WERI-Rb-1 (cell line): ENCODE data around the gene DCTN3.

ENCODE experiments used
- DNase-seq: peaks from one replicate; pipeline ENCODE4 v3.0.0-alpha.2; 2020
- H3K27ac ChIP-seq: fragments of 250-450 bp; sonication (Bioruptor Pico); 2 replicates; pipeline ENCODE4 v1.5.1; 2020; ENCODE audit warnings: mild to moderate bottlenecking, moderate library complexity
- H3K27me3 ChIP-seq: fragments of 250-450 bp; sonication (Bioruptor Pico); 2 replicates; pipeline ENCODE4 v1.5.1; 2021; ENCODE audit warnings: mild to moderate bottlenecking, low read depth, moderate library complexity; ENCODE audit not compliant: insufficient read depth, severe bottlenecking
- H3K36me3 ChIP-seq: fragments of 250-450 bp; sonication (Bioruptor Pico); 2 replicates; pipeline ENCODE4 v1.5.1; 2020; ENCODE audit warnings: mild to moderate bottlenecking, moderate library complexity
- H3K4me3 ChIP-seq: 2 replicates; pipeline ENCODE4 v1.5.1; 2011; ENCODE audit warnings: low read depth, mild to moderate bottlenecking, control low read depth, low read length
- H3K9me3 ChIP-seq: fragments of 250-450 bp; sonication (Bioruptor Pico); 2 replicates; pipeline ENCODE4 v1.5.1; 2021; ENCODE audit warnings: mild to moderate bottlenecking, moderate library complexity; ENCODE audit not compliant: severe bottlenecking
- TF ChIP-seq, protein P1 (sequence below): IDR thresholded peaks from 2 replicates; pipeline ENCODE4 v1.5.1; 2011; ENCODE audit warnings: low read depth, mild to moderate bottlenecking, control low read depth, inconsistent platforms, low read length

Gene DCTN3

DNA sequence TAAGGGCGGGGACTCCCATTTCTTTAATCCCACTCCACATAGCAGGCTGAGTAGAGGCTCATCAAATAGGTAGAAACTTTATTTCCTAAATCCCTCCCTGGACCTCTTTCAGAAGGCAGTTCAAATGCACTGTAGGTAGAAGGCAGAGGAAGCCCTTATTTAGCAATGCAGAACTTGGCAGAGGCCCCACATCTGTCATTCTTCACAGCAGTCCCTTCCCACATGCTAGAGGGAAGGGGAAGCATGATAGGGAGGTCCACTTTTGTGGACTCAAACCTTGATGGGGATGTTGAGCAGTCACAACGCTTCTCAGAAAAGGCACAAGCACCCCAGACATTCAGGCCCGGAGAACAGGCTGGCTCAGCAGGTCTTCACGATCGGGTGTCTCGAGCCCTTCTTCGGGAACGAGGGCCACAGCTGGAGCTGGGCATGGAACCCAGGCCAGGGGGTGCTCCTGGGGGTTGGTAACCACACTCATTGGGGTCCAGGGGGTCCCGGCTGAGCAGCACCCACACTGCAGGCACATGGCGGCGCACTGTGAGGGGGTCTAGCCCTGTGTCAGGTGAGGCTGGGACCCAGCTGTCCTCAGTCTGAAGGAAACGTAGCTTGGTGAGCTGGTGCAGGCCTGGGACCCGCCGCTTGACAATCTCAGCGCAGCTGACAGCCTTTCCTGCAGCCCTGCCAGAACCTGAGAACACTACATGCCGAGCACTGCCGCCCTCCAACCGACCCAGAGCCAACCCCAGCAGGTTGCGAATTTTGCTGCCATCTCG, 9.7 kb downstream of the DCTN3 start:
- Histone ChIP-seq H3K4me3 (no peak overlapping the region), H3K27ac (no peak overlapping the region), H3K36me3 (peaks cover 4% of the 10 kb centered on the region; the same call in 1 of the 2 replicates), H3K27me3 (no peaks in the 10 kb centered on the region), H3K9me3 (no peaks in the 10 kb centered on the region)
- no peak for DNase-seq
- TF ChIP-seq, protein P1, sequence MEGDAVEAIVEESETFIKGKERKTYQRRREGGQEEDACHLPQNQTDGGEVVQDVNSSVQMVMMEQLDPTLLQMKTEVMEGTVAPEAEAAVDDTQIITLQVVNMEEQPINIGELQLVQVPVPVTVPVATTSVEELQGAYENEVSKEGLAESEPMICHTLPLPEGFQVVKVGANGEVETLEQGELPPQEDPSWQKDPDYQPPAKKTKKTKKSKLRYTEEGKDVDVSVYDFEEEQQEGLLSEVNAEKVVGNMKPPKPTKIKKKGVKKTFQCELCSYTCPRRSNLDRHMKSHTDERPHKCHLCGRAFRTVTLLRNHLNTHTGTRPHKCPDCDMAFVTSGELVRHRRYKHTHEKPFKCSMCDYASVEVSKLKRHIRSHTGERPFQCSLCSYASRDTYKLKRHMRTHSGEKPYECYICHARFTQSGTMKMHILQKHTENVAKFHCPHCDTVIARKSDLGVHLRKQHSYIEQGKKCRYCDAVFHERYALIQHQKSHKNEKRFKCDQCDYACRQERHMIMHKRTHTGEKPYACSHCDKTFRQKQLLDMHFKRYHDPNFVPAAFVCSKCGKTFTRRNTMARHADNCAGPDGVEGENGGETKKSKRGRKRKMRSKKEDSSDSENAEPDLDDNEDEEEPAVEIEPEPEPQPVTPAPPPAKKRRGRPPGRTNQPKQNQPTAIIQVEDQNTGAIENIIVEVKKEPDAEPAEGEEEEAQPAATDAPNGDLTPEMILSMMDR, result no peak

DNA sequence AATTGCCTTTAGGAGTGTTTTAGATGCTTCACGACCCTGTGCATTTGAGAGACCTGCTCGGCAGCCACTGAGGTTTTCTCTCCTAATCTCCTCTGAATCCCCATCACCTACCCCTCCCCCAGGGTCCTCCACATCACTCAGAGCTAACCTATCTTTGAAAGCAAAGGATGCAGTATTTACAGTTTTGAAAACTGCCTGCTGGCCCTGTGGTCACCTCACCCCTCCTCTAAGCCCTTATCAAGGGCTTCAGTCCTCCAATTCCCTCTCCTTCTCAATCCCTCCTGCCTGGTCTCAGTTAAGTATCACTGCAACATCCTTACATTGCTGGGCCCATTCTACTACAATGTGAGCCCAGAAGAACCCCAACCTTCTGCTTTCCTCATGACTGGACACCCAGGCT, 13.0 kb downstream of the DCTN3 start:
- Histone ChIP-seq H3K4me3 (no peak overlapping the region), H3K9me3 (no peaks in the 10 kb centered on the region), H3K36me3 (no peaks in the 10 kb centered on the region; the same call in 1 of the 2 replicates), H3K27me3 (no peaks in the 10 kb centered on the region), H3K27ac (no peak overlapping the region)
- DNase-seq, result no peak
- TF ChIP-seq, protein P1, result no peak

DNA sequence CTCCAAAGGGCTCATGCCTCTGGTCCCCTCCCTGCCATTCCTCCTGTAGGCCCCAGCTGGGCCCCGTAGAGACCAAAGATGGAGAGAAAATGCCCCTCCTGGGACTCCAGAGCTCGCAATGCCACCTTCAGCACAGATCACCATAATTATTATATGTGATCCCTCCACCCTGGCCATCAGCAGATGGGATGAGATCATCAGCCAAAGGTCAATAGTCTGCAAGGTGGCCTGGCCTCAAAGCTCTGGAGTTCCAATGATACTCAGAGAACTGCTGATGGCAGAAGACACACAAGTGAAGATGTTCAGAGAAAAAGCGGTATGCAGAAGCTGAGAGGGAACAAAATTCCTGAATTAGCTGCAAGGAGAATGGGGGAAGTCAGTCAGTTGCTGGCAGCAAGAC, 13.4 kb downstream of the DCTN3 start:
- DNase-seq, result no peak
- TF ChIP-seq, protein P1, result no peak

DNA sequence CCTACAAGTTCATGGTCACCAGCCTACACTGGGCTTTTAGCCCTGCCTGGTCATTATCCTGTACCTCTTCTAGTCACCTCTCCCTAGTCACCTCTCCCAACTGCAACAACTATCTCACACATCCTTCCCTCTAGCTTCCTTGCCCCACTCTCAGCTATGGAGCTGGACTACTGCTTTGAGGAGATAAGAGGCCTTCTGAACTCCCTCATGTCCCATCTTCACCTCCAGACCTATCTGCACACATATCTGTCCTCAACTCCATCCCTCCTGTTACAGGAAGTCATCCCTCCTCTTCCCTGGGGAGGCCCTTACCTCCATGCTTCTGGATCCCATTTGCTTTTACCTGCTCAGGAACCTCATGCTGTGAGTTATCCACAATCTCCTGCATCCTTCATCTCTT, 14.1 kb downstream of the DCTN3 start:
- no peaks in the 10 kb centered on the region; the same call in 1 of the 2 replicates for H3K36me3 ChIP-seq
- no peak for DNase-seq
- TF ChIP-seq, protein P1, result no peak

More for the DNA sequence above, 13.4 kb downstream of the DCTN3 start:
- Histone ChIP-seq H3K4me3 (no peak overlapping the region), H3K36me3 (no peaks in the 10 kb centered on the region; the same call in 1 of the 2 replicates), H3K27ac (no peak overlapping the region), H3K27me3 (no peaks in the 10 kb centered on the region), H3K9me3 (no peaks in the 10 kb centered on the region)

DNA sequence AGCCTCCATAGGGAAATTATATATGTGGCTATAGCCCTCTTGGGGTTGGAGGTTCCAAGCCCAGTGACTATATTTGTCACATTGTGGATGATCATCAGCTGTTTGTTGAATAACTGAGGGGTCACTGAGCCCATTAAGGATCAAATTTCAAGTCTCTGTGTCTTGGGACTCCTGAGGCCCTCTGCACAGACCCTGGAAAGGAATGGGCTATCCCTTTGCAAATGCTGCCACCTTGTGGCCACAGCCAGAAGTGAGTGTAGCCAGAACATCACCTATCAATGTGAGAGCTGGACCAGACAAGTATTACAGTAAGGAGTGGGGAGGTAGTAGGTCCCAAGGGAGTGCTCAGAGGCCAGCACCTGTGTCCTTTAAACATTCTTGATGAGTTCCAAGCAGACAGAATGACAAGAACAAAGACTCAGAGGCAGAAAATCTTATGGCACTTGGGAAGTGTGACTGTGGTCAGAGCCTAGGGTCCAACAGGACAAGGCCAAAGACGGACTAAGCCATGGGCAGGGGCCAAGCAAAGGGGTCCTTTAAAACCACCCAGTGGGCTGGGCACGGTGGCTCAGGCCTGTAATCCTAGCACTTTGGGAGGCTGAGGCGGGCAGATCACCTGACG, 16.6 kb downstream of the DCTN3 start:
- no peaks in the 10 kb centered on the region for H3K36me3 ChIP-seq
- H3K27me3 ChIP-seq, result no peaks in the 10 kb centered on the region
- H3K4me3 ChIP-seq, result no peak overlapping the region
- TF ChIP-seq, protein P1, result peak; percentile 83
- peak; percentile 84 for DNase-seq
- H3K9me3 ChIP-seq, result no peaks in the 10 kb centered on the region
- no peak overlapping the region for H3K27ac ChIP-seq

More for the DNA sequence above, 14.1 kb downstream of the DCTN3 start:
- Histone ChIP-seq H3K27ac (no peak overlapping the region), H3K9me3 (no peaks in the 10 kb centered on the region), H3K27me3 (no peaks in the 10 kb centered on the region), H3K4me3 (no peak overlapping the region)
